Rectal smooth muscle tissue (tissue), 1 donor: ENCODE results near the gene TAP2.
"Not testable (repeated sequence)": the region's sequence is repeated elsewhere in the genome, so short reads cannot be mapped to it uniquely, and the experiment has no call there.

Experiments used
- H3K27ac ChIP-seq: one replicate; pipeline ENCODE4 v1.7.0; 2013; ENCODE audit warnings: low read depth, low read length, inconsistent platforms
- H3K27me3 ChIP-seq: one replicate; pipeline ENCODE4 v1.7.0; 2013; ENCODE audit warnings: low read length; ENCODE audit not compliant: control insufficient read depth, insufficient read depth
- H3K36me3 ChIP-seq: one replicate; pipeline ENCODE4 v1.7.0; 2013; ENCODE audit warnings: low read length; ENCODE audit not compliant: control insufficient read depth, insufficient read depth
- H3K4me1 ChIP-seq: one replicate; pipeline ENCODE4 v1.7.0; 2013; ENCODE audit warnings: low read length; ENCODE audit not compliant: control insufficient read depth, insufficient read depth
- H3K4me3 ChIP-seq: one replicate; pipeline ENCODE4 v1.7.0; 2013; ENCODE audit warnings: low read length
- H3K9ac ChIP-seq: one replicate; pipeline ENCODE4 v1.7.0; 2013; ENCODE audit warnings: low read length

TAP2 gene

DNA sequence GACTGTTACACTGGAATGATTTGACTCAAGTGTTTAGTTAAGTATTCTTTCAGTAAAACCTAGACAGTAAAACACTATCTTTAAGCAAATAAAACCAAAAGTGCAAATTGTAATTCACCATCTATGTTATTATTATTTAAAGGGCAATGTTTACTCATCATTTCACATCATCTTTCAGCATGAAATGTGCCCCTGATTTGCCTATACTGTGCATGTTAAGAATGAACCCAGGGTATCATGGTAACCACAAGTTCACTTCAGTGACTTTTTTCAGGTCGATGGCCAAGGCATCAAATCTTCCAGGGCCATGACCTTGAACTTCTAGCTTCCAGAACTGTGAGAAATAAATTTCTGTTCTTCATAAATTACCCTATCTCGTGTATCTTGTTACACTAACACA, 19.7 kb downstream of the TAP2 start:
- H3K27me3 ChIP-seq = no peaks in the 10 kb centered on the region
- no peak overlapping the region for H3K4me3 ChIP-seq
- no peaks in the 10 kb centered on the region for H3K4me1 ChIP-seq
- no peak overlapping the region for H3K9ac ChIP-seq
- H3K36me3 ChIP-seq = no peaks in the 10 kb centered on the region
- no peak overlapping the region for H3K27ac ChIP-seq

DNA sequence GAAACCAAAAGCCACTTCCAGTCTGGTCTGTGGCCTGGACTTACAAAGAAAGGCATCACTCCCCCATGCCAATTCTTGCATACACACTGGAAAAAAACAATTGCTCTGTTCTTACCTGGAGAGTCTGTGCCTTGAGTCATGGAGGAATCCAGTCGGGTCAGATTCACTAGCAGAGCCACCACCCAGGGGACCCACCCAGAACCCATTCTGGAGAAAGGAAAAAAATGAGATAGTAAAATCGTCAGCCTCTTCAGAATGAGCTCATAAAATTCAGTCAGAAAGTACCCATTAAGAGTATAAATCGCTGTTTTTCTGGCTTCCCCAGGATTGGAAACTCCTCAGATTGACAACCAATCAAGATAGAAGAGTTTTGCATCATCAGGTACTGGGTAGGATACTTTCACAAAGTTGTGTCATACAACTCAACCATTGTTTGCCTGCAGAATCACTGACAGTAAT, 21.8 kb downstream of the TAP2 start, which contains the start of gene HLA-DOB:
HLA-DOB (minus strand) TSS at position 257 of the 459 bp plus-strand sequence; CDS start at position 206, 51 bp downstream.
- H3K4me1 ChIP-seq = no peaks in the 10 kb centered on the region
- H3K36me3 ChIP-seq = no peaks in the 10 kb centered on the region
- H3K9ac ChIP-seq = no peak within 1 kb of the TSS
- H3K4me3 ChIP-seq = peak within 1 kb of the TSS; percentile 3
- no peak within 1 kb of the TSS for H3K27ac ChIP-seq
- H3K27me3 ChIP-seq = no peaks in the 10 kb centered on the region

DNA sequence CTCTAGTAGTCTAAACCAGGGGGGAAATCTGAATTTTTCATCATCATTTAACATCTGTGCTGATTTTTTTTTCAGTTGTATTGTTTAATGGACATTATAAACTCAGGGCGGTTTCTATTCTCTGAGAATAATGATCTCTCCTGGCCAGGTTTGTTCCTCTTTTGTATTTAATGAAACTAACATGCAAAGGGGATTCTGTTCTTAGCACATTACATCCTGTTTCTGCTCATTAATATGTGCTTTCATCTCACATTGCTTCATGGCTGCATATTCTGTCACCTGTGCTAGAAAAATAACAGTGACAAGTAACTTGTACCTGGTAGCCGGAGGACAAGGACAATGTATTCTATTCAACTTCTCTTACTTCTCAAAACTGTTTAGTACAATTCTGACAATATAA, 22.5 kb downstream of the TAP2 start:
- no peak overlapping the region for H3K4me3 ChIP-seq
- no peaks in the 10 kb centered on the region for H3K27me3 ChIP-seq
- no peaks in the 10 kb centered on the region for H3K36me3 ChIP-seq
- H3K27ac ChIP-seq = no peak overlapping the region
- H3K4me1 ChIP-seq = no peaks in the 10 kb centered on the region
- no peak overlapping the region for H3K9ac ChIP-seq

GRCh38 chr6:32815115-32815514, 23.4 kb downstream of the TAP2 start:
- no peaks in the 10 kb centered on the region for H3K27me3 ChIP-seq
- H3K4me1 ChIP-seq = no peaks in the 10 kb centered on the region
- no peak overlapping the region for H3K27ac ChIP-seq
- no peaks in the 10 kb centered on the region for H3K36me3 ChIP-seq
- H3K9ac ChIP-seq = no peak overlapping the region
- H3K4me3 ChIP-seq = no peak overlapping the region

- Histone ChIP-seq H3K9ac (no peak overlapping the region), H3K27ac (no peak overlapping the region), H3K27me3 (no peaks in the 10 kb centered on the region), H3K36me3 (no peaks in the 10 kb centered on the region), H3K4me3 (no peak overlapping the region), H3K4me1 (no peaks in the 10 kb centered on the region)
These were observed 24.4 kb downstream of the TAP2 start for GRCh38 chr6:32814145-32814544.

DNA sequence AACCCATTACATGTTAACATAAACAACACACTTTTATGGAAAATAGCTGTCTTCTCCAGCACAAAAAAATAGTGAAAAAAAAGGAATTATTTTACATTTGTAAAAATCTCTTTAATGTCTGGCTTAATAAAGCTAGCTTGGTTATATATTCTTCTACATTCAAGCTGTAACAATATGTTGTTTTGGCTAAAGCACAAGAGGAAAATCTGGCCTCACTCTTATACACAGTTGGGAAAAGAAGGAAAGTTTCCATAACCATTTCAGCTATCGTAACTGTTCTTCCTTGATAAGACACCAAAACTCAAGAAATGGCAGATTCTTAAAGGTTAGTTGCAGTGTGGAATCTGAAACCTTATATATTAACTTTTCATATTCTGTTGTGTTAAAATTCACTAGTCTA, 29.4 kb downstream of the TAP2 start:
- no peak overlapping the region for H3K9ac ChIP-seq
- no peaks in the 10 kb centered on the region for H3K27me3 ChIP-seq

GRCh38 chr6:32807020-32807580, 31.4 kb downstream of the TAP2 start:
- Histone ChIP-seq H3K9ac (no peak overlapping the region), H3K4me3 (no peak overlapping the region), H3K4me1 (no peaks in the 10 kb centered on the region), H3K27ac (no peak overlapping the region), H3K36me3 (no peaks in the 10 kb centered on the region), H3K27me3 (no peaks in the 10 kb centered on the region)

More for the DNA sequence above, 29.4 kb downstream of the TAP2 start:
- H3K27ac ChIP-seq = no peak overlapping the region
- no peak overlapping the region for H3K4me3 ChIP-seq
- H3K4me1 ChIP-seq = no peaks in the 10 kb centered on the region
- H3K36me3 ChIP-seq = no peaks in the 10 kb centered on the region

DNA sequence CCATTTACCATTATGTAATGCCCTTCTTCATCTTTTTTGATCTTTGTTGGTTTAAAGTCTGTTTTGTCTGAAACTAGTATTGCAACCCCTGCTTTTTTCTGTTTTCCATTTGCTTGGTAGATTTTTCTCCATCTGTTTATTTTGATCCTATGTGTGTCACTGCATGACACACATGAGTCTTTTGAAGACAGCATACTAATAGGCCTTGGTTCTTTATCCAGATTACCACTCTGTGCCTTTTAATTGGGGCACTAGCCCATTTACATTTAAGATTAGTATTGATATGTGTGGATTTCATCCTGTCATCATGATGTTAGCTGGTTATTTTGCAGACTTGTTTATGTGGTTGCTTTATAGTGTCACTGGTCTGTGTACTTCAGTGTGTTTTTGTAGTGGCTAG, 33.1 kb downstream of the TAP2 start:
- H3K4me3 ChIP-seq, H3K27me3 ChIP-seq, H3K9ac ChIP-seq, H3K36me3 ChIP-seq, H3K27ac ChIP-seq, H3K4me1 ChIP-seq: not testable (repeated sequence)

- Histone ChIP-seq H3K36me3 (no peaks in the 10 kb centered on the region), H3K27ac (no peak overlapping the region), H3K9ac (no peak overlapping the region), H3K4me3 (no peak overlapping the region), H3K27me3 (no peaks in the 10 kb centered on the region), H3K4me1 (no peaks in the 10 kb centered on the region)
These were observed 35.1 kb downstream of the TAP2 start for GRCh38 chr6:32803416-32803815.

DNA sequence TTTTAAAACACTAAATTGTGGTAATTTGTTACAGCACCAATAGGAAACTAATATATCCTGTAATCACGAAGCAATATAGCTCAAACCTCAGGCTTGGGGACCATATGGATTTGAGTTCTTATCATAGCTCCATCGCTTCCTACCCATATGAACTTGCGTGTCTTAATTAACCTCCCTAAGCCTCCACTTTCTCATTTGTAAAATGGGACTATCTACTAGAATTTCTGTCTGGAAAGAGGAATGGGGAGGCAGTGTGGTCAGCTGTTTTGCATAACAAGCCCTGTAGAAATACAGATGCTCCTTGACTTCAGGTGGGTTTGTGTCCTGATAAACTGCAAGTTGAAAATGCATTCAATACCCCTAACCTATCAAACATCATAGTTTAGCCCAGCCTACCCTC, 38.8 kb downstream of the TAP2 start:
- no peak overlapping the region for H3K9ac ChIP-seq
- no peak overlapping the region for H3K4me3 ChIP-seq
- H3K36me3 ChIP-seq = no peaks in the 10 kb centered on the region
- no peak overlapping the region for H3K27ac ChIP-seq
- peaks cover 3% of the 10 kb centered on the region for H3K27me3 ChIP-seq
- H3K4me1 ChIP-seq = no peaks in the 10 kb centered on the region

DNA sequence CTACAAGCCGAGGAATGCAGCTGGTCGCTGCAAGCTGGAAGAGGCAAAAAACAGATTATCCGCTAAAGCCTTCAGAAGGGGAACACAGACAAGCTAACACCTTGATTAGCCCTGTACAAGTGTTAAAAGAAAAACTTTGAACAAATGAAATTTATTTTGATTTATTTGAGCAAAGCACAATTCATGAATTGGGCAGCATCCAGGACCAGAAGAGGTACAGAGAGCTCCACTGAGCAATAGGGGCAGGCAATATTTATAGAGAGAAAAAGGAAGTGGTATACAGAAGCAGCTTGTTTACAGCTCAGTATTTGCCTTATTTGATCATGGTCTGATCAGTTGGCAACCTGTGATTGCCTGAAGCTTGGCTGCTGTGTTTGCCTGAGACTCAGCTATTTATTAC, 39.4 kb downstream of the TAP2 start:
- peaks cover 3% of the 10 kb centered on the region for H3K27me3 ChIP-seq
- H3K9ac ChIP-seq = no peak overlapping the region
- no peak overlapping the region for H3K4me3 ChIP-seq
- H3K36me3 ChIP-seq = no peaks in the 10 kb centered on the region
- H3K4me1 ChIP-seq = no peaks in the 10 kb centered on the region
- no peak overlapping the region for H3K27ac ChIP-seq

GRCh38 chr6:32796848-32797776, 41.4 kb downstream of the TAP2 start:
- Histone ChIP-seq H3K27me3 (peaks cover 3% of the 10 kb centered on the region), H3K36me3 (no peaks in the 10 kb centered on the region), H3K27ac (no peak overlapping the region), H3K4me3 (peak overlapping the region; percentile 47), H3K4me1 (no peaks in the 10 kb centered on the region), H3K9ac (no peak overlapping the region)

DNA sequence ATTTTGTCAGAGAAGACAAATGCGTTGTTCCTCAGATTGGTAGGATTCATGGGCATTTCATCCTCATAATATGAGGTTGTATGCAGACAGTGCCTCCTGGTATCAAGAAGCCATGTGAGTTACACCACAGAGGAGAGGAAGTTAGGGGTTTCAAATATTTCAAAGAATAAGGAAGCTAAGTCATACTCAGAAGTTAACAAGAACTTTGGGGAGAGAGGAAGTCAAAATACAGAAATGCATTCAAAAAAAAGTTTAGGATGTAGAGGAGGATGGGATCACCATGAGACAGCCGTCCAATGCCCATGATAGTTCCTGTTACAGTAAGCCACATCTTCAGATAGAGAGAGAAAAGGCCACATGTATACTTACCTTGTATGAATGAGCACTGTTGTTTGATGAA, 44.0 kb downstream of the TAP2 start:
- H3K27ac ChIP-seq = no peak overlapping the region
- peaks cover 3% of the 10 kb centered on the region for H3K27me3 ChIP-seq
- no peaks in the 10 kb centered on the region for H3K4me1 ChIP-seq

More for the DNA sequence above, 44.0 kb downstream of the TAP2 start:
- Histone ChIP-seq H3K36me3 (no peaks in the 10 kb centered on the region), H3K9ac (no peak overlapping the region), H3K4me3 (no peak overlapping the region)
